Activated T-cell treated with anti-CD3 and anti-CD28 coated beads for 4 hours (primary cell): ENCODE results near the gene COPZ1.

Source experiments
- DNase-seq: peaks from one replicate; pipeline ENCODE4 v3.0.0-alpha.2; 2020

The COPZ1 gene

DNA sequence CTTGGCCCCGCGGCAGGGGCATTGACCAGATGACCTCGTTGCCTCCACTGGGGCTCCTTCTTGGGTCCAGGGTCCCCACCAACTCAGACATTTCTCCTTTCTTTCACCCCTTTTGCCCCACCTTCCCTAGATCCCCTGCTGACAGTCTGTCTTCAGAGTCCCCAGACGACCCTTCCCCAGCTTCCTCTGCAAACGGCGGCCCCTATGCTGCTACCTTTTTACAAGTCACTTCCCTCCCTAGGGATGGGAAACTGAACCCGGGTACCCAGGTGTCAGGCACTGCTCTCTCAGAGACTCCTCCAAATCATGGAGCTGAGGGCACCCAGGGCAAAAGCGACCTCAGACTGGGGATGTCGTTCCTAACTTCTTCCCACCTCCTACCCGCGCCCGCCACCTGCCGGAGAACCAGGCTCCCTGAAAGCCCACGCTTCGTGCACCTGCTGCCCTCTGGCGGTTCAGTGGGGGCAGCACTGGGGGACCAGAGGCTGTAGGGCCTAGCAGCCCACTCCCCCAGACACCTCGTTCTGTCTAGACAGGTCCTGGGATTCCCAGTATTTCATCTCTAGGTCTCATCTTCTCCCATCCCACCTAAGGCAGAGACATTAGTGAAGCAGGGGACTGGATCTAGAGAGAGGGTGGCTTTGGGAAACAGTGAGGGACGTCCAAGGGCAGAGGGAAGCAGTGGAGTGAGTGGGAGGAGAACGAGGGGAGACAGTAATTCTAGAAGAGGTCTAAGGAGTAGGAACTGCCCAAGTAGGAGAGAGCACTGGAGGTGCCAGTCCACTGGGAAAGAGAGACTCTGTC lies 54.7 kb downstream of the COPZ1 start:
- DNase-seq, result peak; percentile 85

- DNase-seq, result no peak
These were observed 56.2 kb downstream of the COPZ1 start for GRCh38 chr12:54381136-54381535.

DNA sequence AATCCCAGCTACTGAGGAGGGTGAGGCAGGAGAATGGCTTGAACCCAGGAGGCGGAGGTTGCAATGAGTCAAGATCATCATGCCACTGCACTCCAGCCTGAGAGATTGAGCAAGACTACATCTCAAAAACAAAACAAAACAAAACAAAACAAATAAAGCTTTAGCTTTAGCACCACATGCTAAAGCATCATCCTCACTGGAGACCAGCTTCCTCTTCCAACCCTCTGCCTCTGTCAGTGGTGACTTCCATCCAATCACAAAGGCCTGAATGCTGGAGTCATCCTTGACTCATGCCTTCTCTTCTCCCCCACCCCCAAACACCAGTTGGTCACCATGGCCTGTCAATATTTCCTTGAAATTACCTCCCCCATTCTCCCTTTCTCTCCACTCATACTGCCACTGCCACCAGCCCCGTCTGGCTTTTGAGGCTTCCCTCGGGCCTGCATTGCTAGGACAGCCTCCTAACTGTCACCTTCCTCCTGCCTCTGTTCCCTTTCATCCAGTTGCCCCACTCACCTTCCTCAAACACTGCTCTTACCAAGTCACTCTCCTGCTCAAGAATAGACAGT lies 58.2 kb downstream of the COPZ1 start:
- DNase-seq, result no peak

- no peak for DNase-seq
These were observed 59.7 kb downstream of the COPZ1 start, which contains the start of gene ZNF385A for GRCh38 chr12:54384591-54385041. Gene ZNF385A (minus strand): TSS chr12:54384733. CDS start chr12:54384514, 219 bp downstream.

DNA sequence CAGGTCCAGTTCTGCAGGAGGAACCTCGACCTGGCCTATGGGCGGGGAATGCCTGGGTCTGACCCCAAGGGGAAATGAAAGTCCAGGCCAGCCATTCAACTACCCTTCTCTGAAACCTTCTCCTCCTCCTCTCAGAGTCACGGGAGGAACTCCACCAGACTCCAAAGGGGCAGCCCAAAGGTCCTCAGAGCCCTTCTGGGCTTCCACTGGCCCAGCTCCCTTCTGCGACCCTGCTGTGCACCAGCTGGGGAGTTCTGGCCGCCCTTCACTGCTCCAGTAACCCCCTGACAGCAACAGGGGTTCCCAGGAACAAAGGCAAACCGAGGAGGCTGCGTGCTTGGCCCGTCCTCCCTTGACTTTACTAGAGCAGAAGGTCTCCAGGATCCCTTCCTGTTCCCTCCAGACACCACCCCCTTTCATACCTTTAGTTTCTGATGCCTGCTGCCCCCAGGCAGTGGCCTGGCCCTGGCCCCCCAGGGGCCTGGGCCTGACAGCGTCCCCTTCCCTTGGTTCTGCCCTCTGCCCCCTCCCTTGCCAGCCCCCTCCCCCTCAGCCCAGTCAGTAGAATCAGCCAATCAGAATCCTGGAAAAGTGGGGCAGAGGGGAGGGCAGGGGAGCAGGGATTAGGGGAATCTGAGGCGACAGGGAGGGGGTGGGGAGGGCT lies 60.5 kb downstream of the COPZ1 start:
- DNase-seq, result no peak

DNA sequence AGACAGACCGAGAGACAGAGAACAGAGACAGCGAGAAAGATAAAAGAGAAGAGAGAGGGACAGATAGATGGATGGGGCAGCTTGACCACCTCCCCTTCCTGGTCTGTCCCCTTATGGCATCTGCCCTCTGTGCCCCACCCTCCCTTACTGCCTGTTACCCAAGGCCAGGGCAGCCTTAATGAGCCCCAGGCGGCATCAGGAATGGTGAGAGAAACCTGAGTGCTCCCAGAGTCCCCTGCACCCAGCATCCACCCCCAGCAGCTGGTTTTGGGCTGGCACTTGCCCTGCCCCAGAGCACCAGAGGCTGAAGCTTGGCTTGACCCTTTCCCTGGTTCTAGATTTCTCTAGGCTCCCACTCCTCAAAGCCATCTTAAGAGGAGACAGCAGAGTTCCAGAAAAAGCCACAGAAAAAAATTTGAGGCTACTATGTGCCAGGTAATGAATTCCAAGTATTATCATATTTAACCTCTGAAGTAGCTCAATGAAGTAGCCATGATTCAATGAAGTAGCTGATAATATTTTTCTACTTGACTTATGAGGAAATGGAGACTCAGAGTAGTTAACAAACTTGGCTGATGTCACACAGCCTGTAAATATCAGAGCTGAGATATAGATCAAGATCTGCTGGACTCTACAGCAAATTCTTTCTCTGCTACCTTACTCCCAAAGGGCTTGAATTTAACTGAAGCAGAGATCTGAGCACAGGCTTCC lies 61.6 kb downstream of the COPZ1 start:
- DNase-seq, result no peak

- no peak for DNase-seq
These were observed 62.2 kb downstream of the COPZ1 start for GRCh38 chr12:54387114-54387467.

GRCh38 chr12:54388237-54389133 lies 63.6 kb downstream of the COPZ1 start:
- DNase-seq, result no peak

DNA sequence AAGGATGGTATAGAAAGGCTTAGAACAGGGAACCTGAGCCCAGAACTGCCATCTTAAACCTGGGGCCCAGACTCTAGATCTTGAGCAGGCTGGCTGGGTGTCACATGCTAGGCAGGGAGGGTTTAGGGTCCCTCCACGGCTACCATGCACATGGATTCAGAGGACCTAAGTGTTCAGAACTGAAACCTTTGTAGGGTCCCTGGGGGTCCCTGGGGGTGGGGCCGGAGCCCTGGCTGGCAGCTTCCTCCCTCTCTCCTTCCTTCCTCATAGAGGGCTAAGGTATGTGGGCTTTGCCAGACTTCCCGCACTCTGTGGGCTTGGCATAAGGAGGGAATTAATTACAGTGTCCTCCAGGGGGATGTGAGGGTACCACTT lies 64.2 kb downstream of the COPZ1 start:
- DNase-seq, result no peak

DNA sequence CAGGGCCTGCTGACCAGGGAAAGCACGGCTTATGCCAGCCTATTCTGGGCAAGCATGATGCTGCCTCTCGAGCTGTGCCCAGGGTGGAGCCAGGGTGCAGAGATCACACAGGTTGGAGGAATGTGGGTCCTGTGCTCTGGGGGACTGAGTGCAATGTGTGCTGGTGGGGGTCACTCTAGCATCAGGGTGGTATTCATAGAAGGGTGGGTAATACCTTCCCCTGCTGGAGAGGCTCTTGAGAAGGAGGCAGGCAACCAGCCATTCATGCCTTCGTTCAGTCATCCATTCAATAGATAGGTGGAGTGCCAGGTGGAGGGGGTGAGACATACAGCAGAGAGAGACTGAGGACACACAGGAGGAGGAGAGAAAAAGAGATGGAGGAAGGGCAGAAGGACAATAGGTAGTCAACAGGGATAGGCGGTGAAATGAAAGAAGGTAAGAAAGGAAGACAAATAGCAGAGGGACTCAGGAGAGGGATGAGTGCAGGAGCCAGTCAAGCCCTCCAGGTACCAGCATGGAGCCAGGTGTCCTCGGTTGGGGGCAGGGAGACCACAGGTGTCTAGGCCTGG lies 64.8 kb downstream of the COPZ1 start:
- DNase-seq, result no peak

DNA sequence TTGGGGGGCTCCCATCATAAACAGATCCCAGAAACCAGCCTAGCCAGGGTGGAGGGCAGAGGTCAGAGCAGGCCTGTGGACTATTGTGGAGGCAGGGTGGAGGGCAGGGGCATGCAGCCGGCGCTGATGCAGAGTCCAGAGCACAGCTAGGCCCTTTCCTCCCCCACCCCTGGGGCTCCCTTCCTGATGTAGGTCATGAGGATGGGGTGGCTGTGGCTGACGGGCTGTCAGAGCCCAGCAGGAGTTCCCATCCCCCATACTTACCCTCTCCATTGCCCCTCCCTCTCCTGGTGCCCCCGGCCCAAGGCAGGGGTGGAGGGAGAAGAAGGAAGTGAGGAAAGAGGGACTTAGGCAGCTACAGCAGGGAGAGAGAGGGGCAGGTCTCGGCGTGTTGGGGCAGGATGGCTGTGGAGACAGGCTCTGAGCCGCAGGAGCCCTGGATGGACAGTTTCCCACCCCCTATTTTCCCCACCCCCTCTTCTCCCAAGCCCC lies 65.3 kb downstream of the COPZ1 start:
- no peak for DNase-seq

- peak; percentile 55 for DNase-seq
These were observed 66.0 kb downstream of the COPZ1 start for GRCh38 chr12:54390668-54391551.

DNA sequence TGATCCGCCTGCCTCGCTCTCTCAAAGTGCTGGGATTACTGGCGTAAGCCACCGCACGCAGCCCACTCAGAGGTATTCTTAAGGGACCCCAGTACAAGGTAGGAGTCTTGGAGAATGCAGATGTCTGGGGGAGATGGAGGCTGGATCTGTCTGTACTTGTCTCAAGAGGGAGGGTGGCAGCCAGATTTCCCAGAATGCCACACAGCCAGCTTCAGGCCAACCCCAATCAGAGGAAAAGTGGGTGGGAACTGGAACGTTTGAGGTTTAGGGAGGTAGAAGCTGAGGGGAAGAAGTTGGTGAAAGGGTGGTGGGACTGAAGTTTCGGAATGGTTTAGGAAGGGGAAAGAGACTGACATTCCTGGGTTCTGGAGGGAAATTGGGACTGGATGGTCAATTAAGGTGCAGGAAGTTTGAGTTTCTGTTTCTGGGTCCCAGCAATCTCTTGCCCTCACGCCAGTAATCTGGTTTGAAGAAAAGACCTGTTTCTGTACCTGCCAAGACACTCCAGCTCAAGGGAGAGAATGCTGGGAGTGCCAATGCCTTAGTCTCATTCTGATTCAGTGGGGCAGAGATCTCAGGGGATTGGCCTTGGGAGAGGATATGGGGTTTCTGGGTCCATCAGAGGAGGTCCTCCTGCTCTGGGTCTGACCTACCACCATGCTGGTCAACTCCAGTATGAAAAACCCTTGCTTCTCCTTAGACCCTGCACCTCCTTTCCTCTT lies 67.7 kb downstream of the COPZ1 start:
- no peak for DNase-seq

DNA sequence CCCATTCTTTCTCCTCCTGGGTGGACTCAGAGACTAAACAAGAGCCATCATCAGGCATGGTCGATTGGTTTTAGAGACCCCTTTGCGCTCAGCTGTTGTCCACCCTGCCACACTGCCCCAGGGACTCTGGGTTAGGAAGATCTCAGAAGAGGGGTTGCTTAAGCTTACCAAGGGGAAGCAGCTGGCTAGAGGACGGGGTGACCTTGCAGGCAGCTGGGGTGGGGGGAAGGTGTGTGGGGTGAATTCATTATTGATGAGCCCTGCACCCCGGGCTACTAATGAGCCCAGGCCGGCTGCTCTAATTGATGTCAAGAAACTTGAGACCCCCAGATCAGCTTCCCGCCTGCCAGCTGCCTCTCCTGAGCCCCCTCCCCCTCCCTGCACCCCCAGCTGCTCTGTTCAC lies 68.3 kb downstream of the COPZ1 start:
- DNase-seq, result no peak

GRCh38 chr12:54393743-54394142 lies 68.8 kb downstream of the COPZ1 start:
- DNase-seq, result no peak

- DNase-seq, result peak; percentile 46
These were observed 69.4 kb downstream of the COPZ1 start for GRCh38 chr12:54394281-54394719.

DNA sequence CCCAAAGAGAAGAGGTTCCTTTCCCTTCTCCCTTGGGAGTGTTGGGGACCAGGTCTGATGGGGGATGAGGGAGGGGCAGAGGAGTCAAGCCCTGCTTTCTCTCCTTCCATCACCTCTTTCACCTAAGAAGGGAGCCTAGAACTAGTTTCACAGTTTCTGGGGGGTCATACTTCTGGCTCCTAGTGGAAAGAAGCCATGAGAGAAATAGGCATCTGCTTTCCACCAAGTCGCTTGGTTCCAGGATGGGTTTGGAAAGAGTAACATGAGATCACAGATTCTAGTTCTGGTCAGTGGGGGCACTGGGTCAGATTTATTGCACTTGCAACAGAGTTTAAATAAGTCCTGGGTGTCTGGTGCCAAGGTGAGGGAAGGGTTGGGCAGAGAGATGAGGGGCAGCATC lies 70.1 kb downstream of the COPZ1 start:
- no peak for DNase-seq

GRCh38 chr12:54395545-54395944 lies 70.6 kb downstream of the COPZ1 start:
- DNase-seq, result no peak

- DNase-seq, result no peak
These were observed 72.2 kb downstream of the COPZ1 start for GRCh38 chr12:54397157-54397556.

DNA sequence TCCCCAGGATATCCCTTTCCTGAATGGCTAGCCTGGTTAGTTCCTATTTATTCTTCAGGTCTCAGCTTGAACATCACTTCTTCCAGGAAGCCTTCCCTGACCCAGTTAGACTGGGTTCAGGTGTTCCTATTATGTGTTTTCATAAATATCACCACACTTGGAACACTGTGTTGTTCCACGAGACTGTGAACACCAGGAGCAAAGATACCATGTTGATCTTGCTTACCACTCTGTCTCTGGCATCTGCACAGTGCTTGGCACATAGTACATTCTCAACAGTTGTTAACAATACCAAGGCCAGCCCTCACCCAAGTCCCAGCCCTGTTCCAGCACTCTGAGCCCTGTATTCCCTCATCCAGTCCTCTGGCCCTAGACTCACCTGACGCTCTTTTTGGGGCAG lies 73.3 kb downstream of the COPZ1 start:
- no peak for DNase-seq
